GM18511 (cell line): ENCODE data around the gene PDZRN3.

Experiments
- ATAC-seq: cut with Tn5 transposase; IDR thresholded peaks from one replicate; pipeline ENCODE4 v1.9.1; 2021; ENCODE audit warnings: mild to moderate bottlenecking, moderate library complexity; ENCODE audit not compliant: unreplicated experiment

The PDZRN3 gene

GRCh38 chr3:73353649-73354217, 271.0 kb downstream of the PDZRN3 start:
- ATAC-seq = no peak

- ATAC-seq = no peak
Observed at GRCh38 chr3:73352841-73353645, 271.7 kb downstream of the PDZRN3 start.

DNA sequence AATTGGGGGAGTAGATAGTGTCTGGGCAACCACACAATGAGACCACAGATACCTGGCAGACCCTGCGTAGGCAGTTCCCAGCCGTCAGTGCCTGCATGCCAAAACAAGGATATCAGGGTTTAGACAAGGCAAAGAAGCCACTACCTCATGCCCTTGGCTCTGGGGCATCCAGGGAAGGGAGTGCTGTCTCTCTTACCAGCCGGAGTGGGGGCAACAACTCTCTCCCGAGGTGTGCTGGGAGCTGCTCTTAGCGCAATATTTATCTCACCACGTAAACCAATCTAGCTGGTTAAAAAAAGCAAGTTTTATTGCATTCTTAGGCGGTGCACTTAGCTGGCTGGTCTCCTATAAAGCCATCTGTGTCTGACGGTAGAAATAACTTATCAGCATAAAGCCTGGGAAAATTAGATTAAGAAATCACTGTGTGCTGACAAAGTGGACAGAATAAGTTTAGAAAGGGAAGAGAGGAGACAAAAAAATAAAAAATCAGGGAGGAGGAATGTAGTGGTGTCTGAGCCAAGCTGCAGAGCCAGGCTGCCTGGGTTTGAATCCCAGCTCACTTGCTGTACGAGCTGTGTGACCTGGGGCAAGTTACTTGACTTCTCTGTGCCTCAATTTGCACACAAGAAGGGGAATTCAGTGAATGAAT, 273.2 kb downstream of the PDZRN3 start:
- no peak for ATAC-seq

- no peak for ATAC-seq
Observed at GRCh38 chr3:73350996-73351395, 273.7 kb downstream of the PDZRN3 start.

DNA sequence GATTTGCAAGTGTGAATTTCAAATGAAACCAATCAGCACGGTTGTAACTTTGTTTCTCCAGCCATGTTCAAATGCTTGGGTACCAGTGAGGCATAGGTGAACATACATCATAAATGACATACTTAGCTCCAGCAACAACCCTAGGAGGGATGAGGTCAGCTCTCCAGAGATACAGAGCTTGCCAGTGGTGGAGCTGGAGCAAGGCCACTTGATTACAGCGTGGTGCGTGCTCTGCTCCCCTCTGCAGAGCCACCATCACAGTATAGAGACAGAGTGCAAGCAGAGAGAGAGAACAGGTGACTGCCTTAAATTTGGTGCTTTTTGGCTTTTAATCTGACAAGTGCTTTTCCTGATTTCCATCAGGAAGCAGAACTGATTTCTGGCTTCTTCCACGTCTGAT, 275.1 kb downstream of the PDZRN3 start:
- ATAC-seq = no peak

DNA sequence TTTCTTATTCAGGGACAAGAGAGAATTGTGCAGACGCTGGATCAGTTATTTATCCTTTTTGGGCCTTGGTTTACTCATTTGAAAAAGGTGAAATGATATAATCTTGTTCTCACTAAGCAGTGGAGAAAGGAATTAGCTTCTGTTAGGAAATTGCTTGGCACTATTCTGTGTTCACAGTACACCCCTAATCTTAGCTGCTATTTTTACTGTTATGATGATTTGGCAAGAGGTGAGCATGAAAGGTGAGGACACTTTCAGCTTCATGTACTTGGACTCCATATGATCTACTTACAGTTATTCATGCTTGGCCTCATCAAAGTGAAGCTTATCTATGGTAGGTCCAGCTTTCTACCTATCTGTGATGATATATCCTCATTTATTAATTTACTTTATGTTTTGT, 282.7 kb downstream of the PDZRN3 start:
- ATAC-seq = no peak

DNA sequence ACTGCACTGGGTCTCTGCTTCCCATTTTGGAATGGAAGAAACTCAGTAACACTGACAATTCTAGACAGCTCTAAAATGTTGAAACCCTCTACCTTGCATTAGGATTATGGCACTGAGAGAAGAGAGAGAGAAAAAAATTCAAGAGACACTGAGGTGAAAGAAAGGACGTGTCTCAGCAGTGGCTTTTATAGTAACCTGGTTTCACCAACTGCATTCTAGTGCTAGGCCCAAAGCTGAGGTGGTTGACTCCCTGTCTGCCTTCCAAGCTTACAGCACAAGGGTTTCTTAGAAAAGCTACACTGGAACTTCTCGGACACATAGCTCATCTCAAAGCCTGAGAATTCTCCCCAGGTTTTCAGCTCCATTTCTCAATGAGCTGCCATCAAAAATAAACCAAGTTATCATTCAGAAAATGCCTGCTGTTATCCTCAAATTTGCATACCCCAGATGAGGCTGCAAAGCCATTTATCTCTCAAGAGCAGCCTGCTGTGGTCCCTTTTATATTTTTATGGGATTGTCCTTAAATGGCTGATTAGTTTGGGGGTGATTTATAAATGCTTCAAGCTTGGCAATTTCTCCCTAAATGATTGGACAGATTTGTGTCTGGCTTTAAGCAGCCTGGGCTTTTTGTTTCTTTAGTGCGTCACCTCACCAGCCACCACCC, 283.3 kb downstream of the PDZRN3 start:
- ATAC-seq = no peak

DNA sequence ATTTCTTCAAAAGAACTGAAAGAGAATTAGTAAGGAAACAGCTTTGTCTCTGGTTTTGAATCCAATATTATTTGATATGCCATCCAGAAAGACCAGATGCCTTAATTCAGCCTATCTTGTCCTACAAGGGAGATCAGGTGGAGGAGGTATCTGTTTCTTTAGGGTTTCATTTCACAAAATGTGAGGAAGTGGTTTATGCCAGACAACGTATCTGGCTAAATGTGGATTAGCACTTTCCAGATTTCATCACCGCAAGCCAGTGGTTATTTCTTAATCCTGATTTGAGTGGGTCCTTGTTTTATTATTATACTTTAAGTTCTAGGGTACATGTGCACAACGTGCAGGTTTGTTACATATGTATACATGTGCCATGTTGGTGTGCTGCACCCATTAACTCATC, 292.2 kb downstream of the PDZRN3 start:
- ATAC-seq = no peak
